Measurements from ENCODE around the gene PFKFB4. TPM values are rescaled to one million over a fixed set of nuclear protein-coding genes. Genes with fewer than 3 reads are reported as not detected.
"Not testable (repeated sequence)": the region's sequence is repeated elsewhere in the genome, so short reads cannot be mapped to it uniquely, and the experiment has no call there.

Gene PFKFB4
- total RNA-seq, 3 donors from 2014 or later (not counting 1 experiment from before 2014, with no cell fraction given) = 2.4 to 4.3 (median 3.6) TPM

GRCh38 chr3:48500656-48501055, 55.9 kb downstream of the PFKFB4 start:
- no peaks in the 10 kb centered on the region for H3K36me3 Mint-ChIP-seq
- H3K4me3 Mint-ChIP-seq = no peak overlapping the region
- no peaks in the 10 kb centered on the region for H3K9me3 ChIP-seq (ENCODE audit: control insufficient read depth, insufficient read depth, low read length)
- no peaks in the 10 kb centered on the region for H3K9me3 Mint-ChIP-seq
- 96% methylated on average over 5 of the region's 5 CpGs for WGBS (ENCODE audit: insufficient coverage)
- no peaks in the 10 kb centered on the region for H3K36me3 ChIP-seq (ENCODE audit: control insufficient read depth, insufficient read depth, low read length)
- no peaks in the 10 kb centered on the region for H3K27me3 Mint-ChIP-seq (ENCODE audit: low read depth in 2 of 2)
- DNase-seq = no peak
- no peaks in the 10 kb centered on the region for H3K27me3 ChIP-seq (ENCODE audit: control insufficient read depth, insufficient read depth, low read length)
- ATAC-seq = no peak
- H3K4me3 ChIP-seq (ENCODE audit: low read length) = no peak overlapping the region
- H3K27ac Mint-ChIP-seq = peak overlapping the region; percentile 30 to 88
- no peak for TF ChIP-seq CTCF (IDR thresholded peaks at IDR 0.05)
- intact Hi-C loops (cut with micrococcal nuclease) = no loop called here
- H3K4me1 Mint-ChIP-seq = peaks cover 6 to 40% of the 10 kb centered on the region in 2 donors
- no peak overlapping the region for H3K27ac ChIP-seq (ENCODE audit: low read length)
- peaks cover 22% of the 10 kb centered on the region for H3K4me1 ChIP-seq (ENCODE audit: control insufficient read depth, insufficient read depth, low read length)

GRCh38 chr3:48493203-48493501, 63.5 kb downstream of the PFKFB4 start:
- intact Hi-C loops (cut with micrococcal nuclease) = no loop called here
- WGBS (ENCODE audit: insufficient coverage) = 96% methylated on average over 3 of the region's 3 CpGs

GRCh38 chr3:48492461-48493202, 64.0 kb downstream of the PFKFB4 start:
- Mint-ChIP-seq H3K27me3 (ENCODE audit: low read depth in 2 of 2) (no peaks in the 10 kb centered on the region), H3K4me1 (no peaks in the 10 kb centered on the region), H3K27ac (no peak overlapping the region), H3K4me3 (no peak overlapping the region), H3K9me3 (no peaks in the 10 kb centered on the region), H3K36me3 (no peaks in the 10 kb centered on the region)
- Histone ChIP-seq H3K27ac (ENCODE audit: low read length) (no peak overlapping the region), H3K27me3 (ENCODE audit: control insufficient read depth, insufficient read depth, low read length) (no peaks in the 10 kb centered on the region), H3K4me1 (ENCODE audit: control insufficient read depth, insufficient read depth, low read length) (no peaks in the 10 kb centered on the region), H3K4me3 (ENCODE audit: low read length) (no peak overlapping the region), H3K36me3 (ENCODE audit: control insufficient read depth, insufficient read depth, low read length) (no peaks in the 10 kb centered on the region), H3K9me3 (ENCODE audit: control insufficient read depth, insufficient read depth, low read length) (no peaks in the 10 kb centered on the region)
- intact Hi-C loops (cut with micrococcal nuclease) = no loop called here
- no peak for TF ChIP-seq CTCF (IDR thresholded peaks at IDR 0.05)
- no peak for ATAC-seq
- 76% methylated on average over 7 of the region's 7 CpGs for WGBS (ENCODE audit: insufficient coverage)
- DNase-seq = no peak

More at GRCh38 chr3:48493203-48493501, 63.5 kb downstream of the PFKFB4 start:
- no peak overlapping the region for H3K4me3 Mint-ChIP-seq
- H3K27ac Mint-ChIP-seq = no peak overlapping the region
- ATAC-seq (no peak), DNase-seq (no peak)
- H3K9me3 Mint-ChIP-seq = no peaks in the 10 kb centered on the region
- Histone ChIP-seq H3K27ac (ENCODE audit: low read length) (no peak overlapping the region), H3K27me3 (ENCODE audit: control insufficient read depth, insufficient read depth, low read length) (no peaks in the 10 kb centered on the region), H3K4me1 (ENCODE audit: control insufficient read depth, insufficient read depth, low read length) (no peaks in the 10 kb centered on the region), H3K4me3 (ENCODE audit: low read length) (no peak overlapping the region), H3K9me3 (ENCODE audit: control insufficient read depth, insufficient read depth, low read length) (no peaks in the 10 kb centered on the region), H3K36me3 (ENCODE audit: control insufficient read depth, insufficient read depth, low read length) (no peaks in the 10 kb centered on the region)
- no peaks in the 10 kb centered on the region for H3K27me3 Mint-ChIP-seq (ENCODE audit: low read depth in 2 of 2)
- H3K36me3 Mint-ChIP-seq = no peaks in the 10 kb centered on the region
- H3K4me1 Mint-ChIP-seq = no peaks in the 10 kb centered on the region
- TF ChIP-seq CTCF (IDR thresholded peaks at IDR 0.05) = no peak

GRCh38 chr3:48486952-48487351, 69.7 kb downstream of the PFKFB4 start:
- H3K27me3 ChIP-seq (ENCODE audit: control insufficient read depth, insufficient read depth, low read length) = no peaks in the 10 kb centered on the region
- no peaks in the 10 kb centered on the region for H3K4me1 ChIP-seq (ENCODE audit: control insufficient read depth, insufficient read depth, low read length)
- no peak for TF ChIP-seq CTCF (IDR thresholded peaks at IDR 0.05)
- Mint-ChIP-seq H3K36me3 (no peaks in the 10 kb centered on the region), H3K27ac (no peak overlapping the region), H3K4me3 (no peak overlapping the region), H3K4me1 (no peaks in the 10 kb centered on the region), H3K27me3 (ENCODE audit: low read depth in 2 of 2) (no peaks in the 10 kb centered on the region), H3K9me3 (no peaks in the 10 kb centered on the region)
- H3K36me3 ChIP-seq (ENCODE audit: control insufficient read depth, insufficient read depth, low read length) = no peaks in the 10 kb centered on the region
- no peaks in the 10 kb centered on the region for H3K9me3 ChIP-seq (ENCODE audit: control insufficient read depth, insufficient read depth, low read length)
- no peak overlapping the region for H3K4me3 ChIP-seq (ENCODE audit: low read length)
- ATAC-seq (no peak), DNase-seq (no peak)
- intact Hi-C loops (cut with micrococcal nuclease) = no loop called here
- WGBS (ENCODE audit: insufficient coverage) = 92% methylated on average over 5 of the region's 5 CpGs
- H3K27ac ChIP-seq (ENCODE audit: low read length) = no peak overlapping the region

GRCh38 chr3:48482822-48483221, 73.8 kb downstream of the PFKFB4 start:
- not testable (repeated sequence) for ATAC-seq, H3K27ac Mint-ChIP-seq

More at GRCh38 chr3:48482822-48483221, 73.8 kb downstream of the PFKFB4 start:
- H3K27me3 Mint-ChIP-seq (ENCODE audit: low read depth in 2 of 2); H3K36me3 Mint-ChIP-seq; H3K9me3 Mint-ChIP-seq; H3K36me3 ChIP-seq (ENCODE audit: control insufficient read depth, insufficient read depth, low read length); H3K27ac ChIP-seq (ENCODE audit: low read length); H3K9me3 ChIP-seq (ENCODE audit: control insufficient read depth, insufficient read depth, low read length); H3K4me3 Mint-ChIP-seq; H3K4me3 ChIP-seq (ENCODE audit: low read length); H3K27me3 ChIP-seq (ENCODE audit: control insufficient read depth, insufficient read depth, low read length); intact Hi-C loops (cut with micrococcal nuclease); DNase-seq: not testable (repeated sequence)
- H3K4me1 ChIP-seq (ENCODE audit: control insufficient read depth, insufficient read depth, low read length) = peaks cover 23% of the 10 kb centered on the region
- H3K4me1 Mint-ChIP-seq = peaks cover 21% of the 10 kb centered on the region in 2 donors
- WGBS (ENCODE audit: insufficient coverage) = 93% methylated on average over 6 of the region's 6 CpGs
